OCI-LY1 (cell line): ENCODE results near the gene CLK2.
"Not testable (repeated sequence)": the region's sequence is repeated elsewhere in the genome, so short reads cannot be mapped to it uniquely, and the experiment has no call there.

Source experiments
- CTCF ChIP-seq: fragments of 200-600 bp; sonication (generic), shearing (Covaris generic); IDR thresholded peaks from 2 replicates; pipeline ENCODE4 v1.5.1; 2017; ENCODE audit warnings: mild to moderate bottlenecking, antibody characterized with exemption, low read length, moderate library complexity, mixed read lengths
- EZH2 ChIP-seq: fragments of 200-600 bp; sonication (generic), shearing (Covaris generic); IDR thresholded peaks from 2 replicates; pipeline ENCODE4 v1.8.0; 2017; ENCODE audit warnings: borderline replicate concordance, mixed run types, mild to moderate bottlenecking, antibody characterized with exemption, low read length, moderate library complexity, mixed read lengths

DNA sequence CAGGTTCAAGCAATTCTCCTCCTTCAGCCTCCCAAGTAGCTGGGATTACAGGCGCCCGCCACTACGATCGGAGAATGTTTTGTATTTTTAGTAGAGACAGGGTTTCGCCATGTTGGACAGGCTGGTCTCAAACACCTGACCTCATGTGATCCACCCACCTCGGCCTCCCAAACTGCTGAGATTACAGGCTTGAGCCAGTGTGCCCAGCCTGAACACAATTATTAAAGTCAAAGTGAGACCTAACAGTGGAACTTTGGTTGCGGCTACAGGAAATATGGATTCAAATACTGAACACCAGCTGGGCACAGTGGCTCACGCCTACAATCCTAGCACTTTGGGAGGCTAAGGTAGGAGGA lies 47.9 kb downstream of the CLK2 start:
- TF ChIP-seq CTCF, EZH2: not testable (repeated sequence)
